ENCODE measurements around the gene TLE7. TPM values are rescaled to one million over a fixed set of nuclear protein-coding genes. Genes with fewer than 3 reads are reported as not detected.

Gene TLE7
- total and polyA plus RNA-seq, 2 experiments from 2014 or later: 0.44 to 2.5 TPM

- peak; percentile 34 for TF ChIP-seq REST (IDR thresholded peaks at IDR 0.05; ENCODE audit: unreplicated experiment)
- TF ChIP-seq STAT1 (IDR thresholded peaks at IDR 0.05; ENCODE audit: unreplicated experiment): no peak
- peak; percentile 98 for TF ChIP-seq POLR2AphosphoS5 (IDR thresholded peaks at IDR 0.05; ENCODE audit: low read depth)
- TF ChIP-seq ZNF462 (CRISPR knock-in tag; IDR thresholded peaks at IDR 0.05): no peak
- TF ChIP-seq ZNF331 (CRISPR knock-in tag; IDR thresholded peaks at IDR 0.05; ENCODE audit: low read depth): no peak
- no peak for TF ChIP-seq JUNB (IDR thresholded peaks at IDR 0.05; ENCODE audit: unreplicated experiment)
- TF ChIP-seq EZH2 (IDR thresholded peaks at IDR 0.05; ENCODE audit: low read depth, unreplicated experiment): no peak
- TF ChIP-seq EZH2phosphoT487 (IDR thresholded peaks at IDR 0.05; ENCODE audit: unreplicated experiment): no peak
Measured at GRCh38 chr16:71461686-71462648, 20.1 kb upstream of the TLE7 start, which contains the start of gene ZNF23 (continued).

All from GM23338 (cell line).